Esophagus muscularis mucosa (tissue), 4 donors: ENCODE results near the gene GABPB2. TPM values are rescaled to one million over a fixed set of nuclear protein-coding genes. Genes with fewer than 3 reads are reported as not detected.

Experiments
- DNase-seq: peaks from one replicate; pipeline ENCODE4 v3.0.0-alpha.2; 2017; ENCODE audit errors: extremely low spot score
- H3K27ac ChIP-seq, 4 donors: fragments of 200-600 bp; sonication (generic); replicated peaks in 1 of 4; 1 replicate in 3 of 4; 2 replicates in 1 of 4; pipeline ENCODE4 v1.5.1; 2016 to 2019; ENCODE audit warnings: mild to moderate bottlenecking in 1 of 4
- H3K27me3 ChIP-seq, 4 donors: fragments of 200-600 bp; sonication (generic); one replicate each; pipeline versions ENCODE4 v1.5.1 to v1.6.0; 2016 to 2019
- H3K36me3 ChIP-seq, 4 donors: fragments of 200-600 bp; sonication (generic); one replicate each; pipeline ENCODE4 v1.5.1; 2016 to 2019
- H3K4me1 ChIP-seq, 4 donors: fragments of 200-600 bp; sonication (generic); one replicate each; pipeline ENCODE4 v1.5.1; 2016 to 2019
- H3K4me3 ChIP-seq, 4 donors: fragments of 200-600 bp; sonication (generic); 1 replicate in 2 of 4; 2 replicates in 2 of 4; pipeline ENCODE4 v1.5.1; 2016 to 2019; ENCODE audit warnings: mild to moderate bottlenecking in 4 of 4, moderate library complexity in 1 of 4
- H3K9me3 ChIP-seq, 4 donors: fragments of 200-600 bp; sonication (generic); 1 replicate in 3 of 4; 2 replicates in 1 of 4; pipeline ENCODE4 v1.5.1; 2016 to 2019
- CTCF ChIP-seq, 3 experiments: fragments of 200-600 bp in 2 of 3; fragments of 450-650 bp in 1 of 3; sonication (generic) in 2 of 3; IDR thresholded peaks; one replicate each; pipeline ENCODE4 v1.5.1; 2017 to 2019; ENCODE audit warnings: antibody characterized with exemption in 3 of 3, mild to moderate bottlenecking in 2 of 3, moderate library complexity in 1 of 3
- EP300 ChIP-seq: sonication (generic); formaldehyde crosslinking; IDR thresholded peaks from one replicate; pipeline ENCODE4 v1.6.1; 2017; ENCODE audit warnings: antibody characterized with exemption
- POLR2A ChIP-seq: fragments of 450-650 bp; IDR thresholded peaks from one replicate; pipeline ENCODE4 v1.6.1; 2017; ENCODE audit warnings: antibody characterized with exemption, moderate library complexity, mild to moderate bottlenecking, low read depth
- POLR2AphosphoS5 ChIP-seq, 2 donors: sonication (generic); formaldehyde crosslinking; IDR thresholded peaks; one replicate each; pipeline ENCODE4 v1.6.1; 2017; ENCODE audit warnings: antibody characterized with exemption in 2 of 2
- whole genome bisulfite sequencing: methylation state at CpG from one replicate; pipeline ENCODE4 v1.1.5; 2018; 5-methylcytosine and 5-hydroxymethylcytosine counted together
- intact Hi-C: fragments of 100-400 bp; cut with DNase I; formaldehyde crosslinking; loops from one replicate; pipeline ENCODE4 v1.15.1; 2023
- total RNA-seq, 4 donors: library from RNA; depleted of rRNA; stranded (reverse); fragments of >200 nt; gene quantifications; one replicate each; pipeline versions ENCODE4 v1.1.0 to v1.2.1, GENCODE V29; 2016

Gene GABPB2
- total RNA-seq, 4 donors from 2014 or later: 16.1 to 25.7 (median 20.9) TPM

DNA sequence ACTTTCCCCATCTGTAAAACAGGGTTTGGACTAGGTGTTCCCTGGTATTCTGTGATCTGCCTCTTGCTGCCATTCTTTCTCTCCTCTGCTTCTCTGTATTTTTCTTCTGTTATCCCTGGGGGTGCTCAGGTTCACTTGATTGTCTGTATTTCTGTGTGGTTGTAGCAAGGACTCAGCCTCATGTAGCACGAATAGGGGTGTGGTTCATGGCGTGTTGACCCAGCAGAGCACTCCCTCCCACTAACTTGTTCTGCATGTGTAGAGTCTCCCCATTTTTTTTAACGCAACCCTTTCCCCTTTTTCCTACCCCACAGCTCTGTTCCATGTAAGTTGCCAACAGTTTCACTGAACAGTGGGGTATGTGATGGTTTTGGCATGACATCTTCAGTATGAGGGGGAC lies 35.4 kb upstream of the GABPB2 start:
- WGBS: 88% methylated on average over 3 of the region's 3 CpGs
- peaks cover 20 to 53% (median 50%) of the 10 kb centered on the region in 4 donors for H3K36me3 ChIP-seq

GRCh38 chr1:151036356-151036755 lies 34.2 kb upstream of the GABPB2 start, which contains the start of gene BNIPL:
Gene BNIPL, plus strand, starts transcription at chr1:151036586. Its CDS starts 140 bp downstream, at chr1:151036726.
- Histone ChIP-seq H3K4me1 (peaks cover 0 to 9% (median 0%) of the 10 kb centered on the region in 4 donors), H3K4me3 (no peak within 1 kb of the TSS), H3K36me3 (peaks cover 20 to 41% (median 39%) of the 10 kb centered on the region in 4 donors), H3K9me3 (no peaks in the 10 kb centered on the region), H3K27me3 (no peaks in the 10 kb centered on the region), H3K27ac (no peak within 1 kb of the TSS)
- TF ChIP-seq POLR2AphosphoS5 (IDR thresholded peaks at IDR 0.05) (no peak), CTCF (IDR thresholded peaks at IDR 0.05) (no peak), EP300 (no peak), POLR2A (no peak)
- WGBS: 55% methylated on average over 2 of the region's 2 CpGs
- intact Hi-C loops: no loop called here
- no peak for DNase-seq

More for the DNA sequence above, 35.4 kb upstream of the GABPB2 start:
- intact Hi-C loops: no loop called here
- H3K27ac ChIP-seq: no peak overlapping the region
- H3K4me1 ChIP-seq: peaks cover 0 to 9% (median 0%) of the 10 kb centered on the region in 4 donors
- H3K9me3 ChIP-seq: no peaks in the 10 kb centered on the region
- no peak for DNase-seq
- no peak overlapping the region for H3K4me3 ChIP-seq
- H3K27me3 ChIP-seq: no peaks in the 10 kb centered on the region
- TF ChIP-seq CTCF (IDR thresholded peaks at IDR 0.05) (no peak), EP300 (no peak), POLR2AphosphoS5 (IDR thresholded peaks at IDR 0.05) (no peak), POLR2A (no peak)

DNA sequence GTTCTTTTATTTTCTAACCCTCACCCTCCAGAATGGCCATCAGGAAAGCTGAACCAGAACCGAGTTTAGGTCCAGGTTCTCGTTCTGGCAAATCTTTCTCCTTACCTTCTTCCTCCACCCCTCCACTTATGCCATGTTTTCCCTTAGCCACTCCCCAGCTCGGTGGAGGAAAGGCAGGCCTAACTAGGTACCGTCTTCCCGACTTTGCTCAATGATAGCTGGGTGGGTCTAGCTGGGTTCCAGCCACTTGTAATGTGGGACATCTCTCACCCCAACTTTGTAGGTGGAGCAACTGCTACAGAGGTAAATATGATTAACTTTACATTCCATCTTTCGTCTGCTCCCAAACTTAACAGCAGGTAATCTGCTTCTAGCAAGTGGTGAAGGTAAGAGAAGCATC lies 33.5 kb upstream of the GABPB2 start:
- no peak for DNase-seq
- Histone ChIP-seq H3K4me1 (peaks cover 0 to 9% (median 0%) of the 10 kb centered on the region in 4 donors), H3K9me3 (no peaks in the 10 kb centered on the region), H3K36me3 (peaks cover 20 to 36% (median 32%) of the 10 kb centered on the region in 4 donors), H3K4me3 (no peak overlapping the region), H3K27ac (no peak overlapping the region), H3K27me3 (no peaks in the 10 kb centered on the region)
- intact Hi-C loops: no loop called here
- WGBS: 81% methylated on average over 6 of the region's 6 CpGs
- TF ChIP-seq EP300 (no peak), POLR2AphosphoS5 (IDR thresholded peaks at IDR 0.05) (no peak), POLR2A (no peak), CTCF (IDR thresholded peaks at IDR 0.05) (no peak)

DNA sequence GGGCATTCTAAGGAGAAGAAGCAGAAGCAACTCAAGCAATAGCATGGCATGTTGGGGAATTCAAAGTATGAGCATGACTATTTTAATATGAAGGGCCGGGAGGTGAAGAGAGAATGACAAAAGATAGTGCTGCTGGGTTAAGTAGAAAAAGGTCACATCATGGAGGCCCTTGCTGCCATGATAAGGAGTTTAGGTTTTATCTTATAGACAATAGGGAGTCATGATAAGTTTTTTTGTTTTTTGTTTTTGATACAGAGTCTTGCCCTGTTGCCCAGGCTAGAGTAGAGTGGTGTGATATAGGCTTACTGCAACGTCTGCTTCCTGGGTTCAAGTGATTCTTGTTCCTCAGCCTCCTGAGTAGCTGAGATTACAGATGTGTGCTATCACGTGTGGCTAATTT lies 31.0 kb upstream of the GABPB2 start:
- 91% methylated on average over 3 of the region's 3 CpGs for WGBS
- H3K4me1 ChIP-seq: peaks cover 0 to 9% (median 0%) of the 10 kb centered on the region in 4 donors
- no peak overlapping the region for H3K4me3 ChIP-seq
- H3K27ac ChIP-seq: no peak overlapping the region
- no peak for TF ChIP-seq EP300
- TF ChIP-seq POLR2AphosphoS5 (IDR thresholded peaks at IDR 0.05): no peak
- no peak for TF ChIP-seq CTCF (IDR thresholded peaks at IDR 0.05)
- TF ChIP-seq POLR2A: no peak
- H3K27me3 ChIP-seq: no peaks in the 10 kb centered on the region
- no peaks in the 10 kb centered on the region for H3K9me3 ChIP-seq
- intact Hi-C loops: no loop called here
- DNase-seq: no peak
- H3K36me3 ChIP-seq: peaks cover 5 to 14% (median 12%) of the 10 kb centered on the region in 4 donors

- peaks cover 7 to 13% (median 10%) of the 10 kb centered on the region in 4 donors for H3K4me1 ChIP-seq
- H3K36me3 ChIP-seq: peaks cover 0 to 6% (median 0%) of the 10 kb centered on the region in 4 donors
- intact Hi-C loops: no loop called here
- no peak overlapping the region for H3K4me3 ChIP-seq
- 100% methylated on average over 1 of the region's 1 CpG for WGBS
- TF ChIP-seq POLR2A (no peak), POLR2AphosphoS5 (IDR thresholded peaks at IDR 0.05) (no peak), EP300 (no peak), CTCF (IDR thresholded peaks at IDR 0.05) (no peak)
- H3K27me3 ChIP-seq: no peaks in the 10 kb centered on the region
- no peak overlapping the region for H3K27ac ChIP-seq
- H3K9me3 ChIP-seq: no peaks in the 10 kb centered on the region
- DNase-seq: no peak
Measured at GRCh38 chr1:151043163-151043562, 27.4 kb upstream of the GABPB2 start.
